ENCODE measurements around the gene DDRGK1.

The DDRGK1 gene

GRCh38 chr20:3204124-3204794 lies at the start of gene DDRGK1:
Gene DDRGK1 (minus strand): TSS chr20:3204682. CDS start chr20:3204627, 55 bp downstream.
- TF ChIP-seq CTCF (IDR thresholded peaks at IDR 0.05; ENCODE audit: insufficient read depth, low read length, missing control alignments) = no peak
- DNase-seq (ENCODE audit: low read depth, low spot score) = no peak
- ChIA-PET CTCF (interaction anchor here (2.5 kb wide), 1 partner anchor 15 kb away, joined by 14 read pairs; no protein-coding TSS in a partner anchor), POLR2A (interaction anchor here (1.2 kb wide), 1 partner anchor 35 kb away, joined by 5 read pairs; no protein-coding TSS in a partner anchor)
- peak within 1 kb of the TSS; percentile 93 for H3K4me3 ChIP-seq (ENCODE audit: low read depth, low read length)

DNA sequence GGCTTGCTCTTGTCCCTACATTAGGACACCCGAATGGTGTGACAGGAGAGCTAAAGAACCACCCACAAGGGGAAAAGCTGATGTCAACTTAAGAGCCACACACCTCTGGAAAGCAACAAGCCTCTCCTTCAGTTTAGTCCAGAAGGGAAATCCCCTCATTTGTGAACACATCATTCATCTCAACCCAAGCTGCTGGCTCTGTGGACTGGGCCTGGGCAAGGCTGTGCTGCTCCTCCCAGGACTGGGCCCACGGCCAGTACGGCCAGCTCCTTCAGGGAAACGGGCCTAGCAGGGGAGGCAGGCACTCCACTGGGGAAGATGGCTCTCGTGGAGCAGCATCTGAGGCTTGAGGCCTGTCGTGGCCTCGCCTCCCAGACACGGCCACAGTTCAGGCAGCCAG lies 47.3 kb upstream of the DDRGK1 start:
- ChIA-PET POLR2A (no interaction called here), CTCF (interaction anchor here (1.0 to 2.5 kb wide), 2 partner anchors 10 to 33 kb away, joined by 3 to 11 read pairs; no protein-coding TSS in a partner anchor)
- no peak for TF ChIP-seq CTCF (IDR thresholded peaks at IDR 0.05; ENCODE audit: insufficient read depth, low read length, missing control alignments)
- H3K4me3 ChIP-seq (ENCODE audit: low read depth, low read length) = no peak overlapping the region
- DNase-seq (ENCODE audit: low read depth, low spot score) = no peak

DNA sequence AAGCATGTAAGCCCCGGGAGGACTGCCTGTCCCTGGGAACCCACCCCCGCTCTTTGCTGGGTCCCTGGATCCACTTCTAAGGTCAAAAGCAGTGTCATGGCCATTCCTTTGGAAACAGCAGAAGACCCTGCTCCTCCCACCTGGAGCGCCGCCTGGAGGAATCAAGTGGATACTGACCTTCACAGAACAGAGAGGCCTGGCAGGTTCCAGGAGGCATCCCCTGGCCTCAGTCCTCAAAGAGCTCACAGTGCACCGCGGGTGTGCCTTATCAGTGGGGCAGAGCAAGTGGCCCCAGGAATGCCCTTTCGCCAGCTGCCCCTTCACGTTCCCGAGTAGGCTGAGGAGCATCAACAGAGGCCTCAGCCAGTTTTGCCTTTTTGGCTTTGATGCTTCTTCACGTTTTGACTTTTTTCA lies 45.6 kb upstream of the DDRGK1 start:
- no peak for DNase-seq (ENCODE audit: low read depth, low spot score)

DNA sequence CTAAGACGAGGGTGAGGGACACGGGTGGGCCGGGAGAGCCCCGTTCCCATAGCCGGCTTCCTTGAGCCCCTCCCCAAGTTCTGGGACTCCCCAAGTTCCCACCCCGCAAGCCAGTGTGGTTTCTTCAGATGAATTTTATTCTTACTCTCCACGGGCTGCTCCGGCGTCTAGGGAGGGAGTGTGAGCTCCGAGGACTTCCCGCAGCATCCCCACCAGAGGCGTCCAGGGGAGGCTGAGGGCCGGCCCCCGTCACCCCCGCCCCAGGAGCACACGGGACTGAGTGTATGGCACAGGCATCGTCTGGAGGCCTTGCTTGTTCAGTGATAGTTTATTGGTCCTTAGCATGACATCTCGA lies 44.5 kb upstream of the DDRGK1 start:
- ChIA-PET POLR2A (interaction anchor here (1.4 kb wide), 1 partner anchor 9 kb away, joined by 3 read pairs; the partner anchor contains the start of gene SLC4A11), CTCF (interaction anchor here (0.8 to 1.5 kb wide), 4 partner anchors 14 to 30 kb away, joined by 3 to 4 read pairs (median 3); no protein-coding TSS in a partner anchor)
- DNase-seq (ENCODE audit: low read depth, low spot score) = no peak
- no peak for TF ChIP-seq CTCF (IDR thresholded peaks at IDR 0.05; ENCODE audit: insufficient read depth, low read length, missing control alignments)
- peak overlapping the region; percentile 12; the same call in 1 of the 2 replicates for H3K4me3 ChIP-seq (ENCODE audit: low read depth, low read length)

More for the DNA sequence above, 45.6 kb upstream of the DDRGK1 start:
- CTCF ChIA-PET = interaction anchor here (0.8 to 2.5 kb wide), 5 partner anchors 10 to 31 kb away, joined by 3 to 11 read pairs (median 3); no protein-coding TSS in a partner anchor
- TF ChIP-seq CTCF (IDR thresholded peaks at IDR 0.05; ENCODE audit: insufficient read depth, low read length, missing control alignments) = peak; percentile 17
- POLR2A ChIA-PET = no interaction called here
- H3K4me3 ChIP-seq (ENCODE audit: low read depth, low read length) = no peak overlapping the region

GRCh38 chr20:3248167-3248992 lies 43.9 kb upstream of the DDRGK1 start:
- no peak for DNase-seq (ENCODE audit: low read depth, low spot score)
- POLR2A ChIA-PET = interaction anchor here (0.8 to 1.4 kb wide), 2 partner anchors 9 to 31 kb away, joined by 3 read pairs; partner anchors contain the start of gene SLC4A11
- TF ChIP-seq CTCF (IDR thresholded peaks at IDR 0.05; ENCODE audit: insufficient read depth, low read length, missing control alignments) = no peak
- H3K4me3 ChIP-seq (ENCODE audit: low read depth, low read length) = peak overlapping the region; percentile 12; the same call in 1 of the 2 replicates
- CTCF ChIA-PET = interaction anchor here (1.2 to 1.7 kb wide), 4 partner anchors 9 to 30 kb away, joined by 3 to 6 read pairs (median 4); partner anchors contain the start of gene SLC4A11
